Body of pancreas (tissue), 4 donors: Measurements from ENCODE around the gene FCRL3. TPM values are rescaled to one million over a fixed set of nuclear protein-coding genes. Genes with fewer than 3 reads are reported as not detected.

Experiments
- ATAC-seq: fragments of 150-250 bp; one replicate; pipeline ENCODE4 v1.9.1; 2016
- DNase-seq, 4 donors: peaks; one replicate each; pipeline ENCODE4 v3.0.0-alpha.2; 2019
- H3K27ac ChIP-seq, 4 donors: fragments of 200-600 bp; sonication (generic); 1 replicate in 3 of 4; 2 replicates in 1 of 4; pipeline versions ENCODE4 v1.5.1 to v1.6.1; 2016 to 2019; ENCODE audit warnings: mild to moderate bottlenecking in 1 of 4, mixed read lengths in 1 of 4, moderate library complexity in 1 of 4
- H3K27me3 ChIP-seq, 2 donors: fragments of 200-600 bp; sonication (generic); one replicate each; pipeline ENCODE4 v1.6.0; 2016; ENCODE audit warnings: mild to moderate bottlenecking in 1 of 2
- H3K36me3 ChIP-seq, 2 donors: fragments of 200-600 bp; sonication (generic); replicated peaks in 1 of 2; 2 replicates each; pipeline ENCODE4 v1.5.1; 2016; ENCODE audit warnings: low read depth in 2 of 2; ENCODE audit not compliant: insufficient read depth in 1 of 2
- H3K4me1 ChIP-seq: fragments of 200-600 bp; sonication (generic); one replicate; pipeline ENCODE4 v1.6.0; 2016
- H3K4me3 ChIP-seq, 2 donors: fragments of 200-600 bp; sonication (generic); 1 replicate in 1 of 2; 2 replicates in 1 of 2; pipeline ENCODE4 v1.5.1; 2016 to 2019
- H3K9me3 ChIP-seq, 3 donors: fragments of 200-600 bp; sonication (generic); 1 replicate in 2 of 3; 2 replicates in 1 of 3; pipeline ENCODE4 v1.5.1; 2016
- POLR2A ChIP-seq, 3 donors: fragments of 450-650 bp; IDR thresholded peaks; one replicate each; pipeline ENCODE4 v1.6.1; 2016; ENCODE audit warnings: antibody characterized with exemption in 3 of 3, mild to moderate bottlenecking in 2 of 3
- WGBS, 2 donors: methylation state at CpG; one replicate each; pipeline ENCODE4 v1.1.5; 2017; 5-methylcytosine and 5-hydroxymethylcytosine counted together
- intact Hi-C: fragments of 100-400 bp; cut with DNase I; formaldehyde crosslinking; loops from one replicate; pipeline ENCODE4 v1.15.1; 2023
- total RNA-seq, 2 donors: library from RNA; depleted of rRNA; stranded (reverse); fragments of >200 nt; gene quantifications; one replicate each; pipeline ENCODE4 v1.1.0, GENCODE V29; 2016
- TF ChIP-seq, protein P1 (sequence below), 7 experiments: fragments of 450-650 bp in 4 of 7; fragments of 200-600 bp in 3 of 7; sonication (generic) in 3 of 7; IDR thresholded peaks; one replicate each; pipeline ENCODE4 v1.5.1; 2016 to 2019; ENCODE audit warnings: antibody characterized with exemption in 7 of 7

The FCRL3 gene
- total RNA-seq, 2 donors from 2014 or later, result not detected

DNA sequence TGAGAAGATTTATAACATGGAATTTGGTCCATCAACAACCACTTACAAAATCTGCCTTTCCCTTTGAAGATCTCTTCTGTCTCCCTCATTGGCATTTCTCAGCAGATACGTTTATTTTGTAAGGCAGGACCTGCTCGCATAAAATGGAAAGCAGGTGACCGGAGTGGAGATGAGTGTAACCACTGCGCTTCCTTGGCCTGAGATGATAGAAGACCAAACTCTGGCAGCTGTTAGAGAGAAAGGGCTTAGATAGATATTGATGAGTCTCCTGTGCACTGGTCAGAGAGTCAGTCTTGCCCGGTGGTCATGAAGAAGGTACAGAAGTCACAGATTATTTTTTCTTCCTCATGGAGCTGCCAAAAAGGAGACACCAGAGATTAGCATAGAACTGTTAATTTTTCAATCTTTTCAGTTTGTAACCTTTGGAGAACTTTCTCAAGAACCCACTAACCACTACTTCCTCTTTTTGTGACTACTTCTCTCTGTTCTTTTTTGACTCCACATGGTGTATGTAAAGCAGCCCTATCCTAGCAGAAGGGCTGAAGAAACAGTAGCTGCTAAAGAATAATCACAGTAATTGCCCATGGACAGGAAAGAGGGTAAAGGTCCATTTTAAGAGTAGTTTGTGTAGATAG, 47.6 kb downstream of the FCRL3 start:
- intact Hi-C loops, result no loop called here
- WGBS, 2 donors, result 67 to 74% methylated on average over 5 of the region's 5 CpGs
- DNase-seq (no peak), ATAC-seq (no peak)
- no peaks in the 10 kb centered on the region for H3K4me1 ChIP-seq
- TF ChIP-seq, protein P1, sequence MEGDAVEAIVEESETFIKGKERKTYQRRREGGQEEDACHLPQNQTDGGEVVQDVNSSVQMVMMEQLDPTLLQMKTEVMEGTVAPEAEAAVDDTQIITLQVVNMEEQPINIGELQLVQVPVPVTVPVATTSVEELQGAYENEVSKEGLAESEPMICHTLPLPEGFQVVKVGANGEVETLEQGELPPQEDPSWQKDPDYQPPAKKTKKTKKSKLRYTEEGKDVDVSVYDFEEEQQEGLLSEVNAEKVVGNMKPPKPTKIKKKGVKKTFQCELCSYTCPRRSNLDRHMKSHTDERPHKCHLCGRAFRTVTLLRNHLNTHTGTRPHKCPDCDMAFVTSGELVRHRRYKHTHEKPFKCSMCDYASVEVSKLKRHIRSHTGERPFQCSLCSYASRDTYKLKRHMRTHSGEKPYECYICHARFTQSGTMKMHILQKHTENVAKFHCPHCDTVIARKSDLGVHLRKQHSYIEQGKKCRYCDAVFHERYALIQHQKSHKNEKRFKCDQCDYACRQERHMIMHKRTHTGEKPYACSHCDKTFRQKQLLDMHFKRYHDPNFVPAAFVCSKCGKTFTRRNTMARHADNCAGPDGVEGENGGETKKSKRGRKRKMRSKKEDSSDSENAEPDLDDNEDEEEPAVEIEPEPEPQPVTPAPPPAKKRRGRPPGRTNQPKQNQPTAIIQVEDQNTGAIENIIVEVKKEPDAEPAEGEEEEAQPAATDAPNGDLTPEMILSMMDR (IDR thresholded peaks at IDR 0.05), result no peak
- TF ChIP-seq POLR2A (IDR thresholded peaks at IDR 0.05), result no peak
- H3K27ac ChIP-seq, result no peak overlapping the region
- no peaks in the 10 kb centered on the region for H3K27me3 ChIP-seq
- no peak overlapping the region for H3K4me3 ChIP-seq
- H3K36me3 ChIP-seq, result no peaks in the 10 kb centered on the region
- H3K9me3 ChIP-seq, result no peaks in the 10 kb centered on the region

GRCh38 chr1:157648317-157648716, 52.3 kb downstream of the FCRL3 start:
- TF ChIP-seq, protein P1 (IDR thresholded peaks at IDR 0.05), result no peak
- no peak for TF ChIP-seq POLR2A (IDR thresholded peaks at IDR 0.05)
- no peaks in the 10 kb centered on the region for H3K27me3 ChIP-seq
- intact Hi-C loops, result no loop called here
- H3K9me3 ChIP-seq, result no peaks in the 10 kb centered on the region
- H3K36me3 ChIP-seq, result no peaks in the 10 kb centered on the region
- DNase-seq (no peak), ATAC-seq (no peak)
- WGBS, 2 donors, result 88 to 93% methylated on average over 3 of the region's 3 CpGs
- no peaks in the 10 kb centered on the region for H3K4me1 ChIP-seq
- no peak overlapping the region for H3K27ac ChIP-seq
- no peak overlapping the region for H3K4me3 ChIP-seq

- Histone ChIP-seq H3K9me3 (no peaks in the 10 kb centered on the region), H3K36me3 (no peaks in the 10 kb centered on the region), H3K27me3 (no peaks in the 10 kb centered on the region), H3K4me1 (no peaks in the 10 kb centered on the region), H3K27ac (no peak overlapping the region), H3K4me3 (no peak overlapping the region)
- intact Hi-C loops, result no loop called here
- TF ChIP-seq POLR2A (IDR thresholded peaks at IDR 0.05), result no peak
- TF ChIP-seq, protein P1 (IDR thresholded peaks at IDR 0.05), result no peak
- no peak for DNase-seq
- no peak for ATAC-seq
These were observed 54.4 kb downstream of the FCRL3 start for GRCh38 chr1:157646144-157646543.

- DNase-seq, result no peak
- Histone ChIP-seq H3K27ac (no peak overlapping the region), H3K9me3 (no peaks in the 10 kb centered on the region), H3K4me1 (no peaks in the 10 kb centered on the region), H3K36me3 (no peaks in the 10 kb centered on the region), H3K27me3 (no peaks in the 10 kb centered on the region), H3K4me3 (no peak overlapping the region)
- intact Hi-C loops, result no loop called here
- WGBS, 2 donors, result 25 to 29% methylated on average over 2 of the region's 2 CpGs
- TF ChIP-seq POLR2A (IDR thresholded peaks at IDR 0.05), result no peak
- TF ChIP-seq, protein P1 (IDR thresholded peaks at IDR 0.05), result no peak
- ATAC-seq, result no peak
These were observed 59.4 kb downstream of the FCRL3 start for GRCh38 chr1:157641177-157641576.

DNA sequence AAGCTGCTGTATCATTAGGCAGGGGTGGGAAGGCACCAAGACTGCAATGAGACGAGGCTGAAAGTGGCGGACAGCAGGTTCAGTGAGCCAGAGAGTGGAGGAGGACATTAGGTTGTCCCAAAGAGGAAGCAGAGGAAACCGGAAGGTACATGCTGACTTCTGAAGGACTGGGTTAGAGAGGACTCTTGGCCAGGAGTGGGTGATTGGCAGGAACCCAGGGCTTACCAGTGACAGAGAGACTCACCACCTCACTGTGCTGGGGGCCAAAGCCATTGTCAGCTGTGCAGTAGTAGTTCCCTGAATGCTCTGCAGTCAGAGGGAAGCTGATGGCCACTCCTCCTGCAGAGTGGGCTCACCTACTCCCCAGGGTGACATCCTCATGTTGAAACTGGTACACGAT, 60.8 kb downstream of the FCRL3 start:
- TF ChIP-seq POLR2A (IDR thresholded peaks at IDR 0.05), result no peak
- TF ChIP-seq, protein P1 (IDR thresholded peaks at IDR 0.05), result no peak
- WGBS, 2 donors, result 44 to 47% methylated on average over 4 of the region's 4 CpGs
- Histone ChIP-seq H3K4me3 (no peak overlapping the region), H3K9me3 (no peaks in the 10 kb centered on the region), H3K4me1 (no peaks in the 10 kb centered on the region), H3K27ac (no peak overlapping the region), H3K27me3 (no peaks in the 10 kb centered on the region), H3K36me3 (no peaks in the 10 kb centered on the region)
- ATAC-seq, result no peak
- intact Hi-C loops, result no loop called here
- DNase-seq, result no peak
